Sigmoid colon (tissue), 3 donors: ENCODE results near the gene TCF7.

Source experiments
- CTCF ChIP-seq, 4 experiments: fragments of 450-650 bp in 3 of 4; fragments of 200-600 bp in 1 of 4; IDR thresholded peaks; one replicate each; pipeline ENCODE4 v1.5.1; 2016 to 2019; ENCODE audit warnings: antibody characterized with exemption in 4 of 4, mild to moderate bottlenecking in 3 of 4, moderate library complexity in 2 of 4
- POLR2A ChIP-seq, 2 donors: fragments of 450-650 bp; IDR thresholded peaks; one replicate each; pipeline ENCODE4 v1.6.1; 2016; ENCODE audit warnings: antibody characterized with exemption in 2 of 2, mild to moderate bottlenecking in 2 of 2, moderate library complexity in 2 of 2

- TF ChIP-seq POLR2A (IDR thresholded peaks at IDR 0.05) = no peak
- TF ChIP-seq CTCF (IDR thresholded peaks at IDR 0.05) = no peak
These were observed 2.6 kb downstream of the TCF7 start for GRCh38 chr5:134116789-134117761.
